Testis (tissue), 2 donors: ENCODE measurements around the gene AMOTL1.

Experiments
- POLR2A ChIP-seq: fragments of 450-650 bp; IDR thresholded peaks from one replicate; pipeline ENCODE4 v1.6.1; 2017; ENCODE audit warnings: antibody characterized with exemption, mild to moderate bottlenecking, moderate library complexity
- TF ChIP-seq, protein P1 (sequence below), 3 experiments: fragments of 450-650 bp in 2 of 3; fragments of 200-600 bp in 1 of 3; sonication (generic) in 1 of 3; IDR thresholded peaks; one replicate each; pipeline ENCODE4 v1.5.1; 2016 to 2019; ENCODE audit warnings: antibody characterized with exemption in 3 of 3, mild to moderate bottlenecking in 2 of 3, moderate library complexity in 1 of 3

DNA sequence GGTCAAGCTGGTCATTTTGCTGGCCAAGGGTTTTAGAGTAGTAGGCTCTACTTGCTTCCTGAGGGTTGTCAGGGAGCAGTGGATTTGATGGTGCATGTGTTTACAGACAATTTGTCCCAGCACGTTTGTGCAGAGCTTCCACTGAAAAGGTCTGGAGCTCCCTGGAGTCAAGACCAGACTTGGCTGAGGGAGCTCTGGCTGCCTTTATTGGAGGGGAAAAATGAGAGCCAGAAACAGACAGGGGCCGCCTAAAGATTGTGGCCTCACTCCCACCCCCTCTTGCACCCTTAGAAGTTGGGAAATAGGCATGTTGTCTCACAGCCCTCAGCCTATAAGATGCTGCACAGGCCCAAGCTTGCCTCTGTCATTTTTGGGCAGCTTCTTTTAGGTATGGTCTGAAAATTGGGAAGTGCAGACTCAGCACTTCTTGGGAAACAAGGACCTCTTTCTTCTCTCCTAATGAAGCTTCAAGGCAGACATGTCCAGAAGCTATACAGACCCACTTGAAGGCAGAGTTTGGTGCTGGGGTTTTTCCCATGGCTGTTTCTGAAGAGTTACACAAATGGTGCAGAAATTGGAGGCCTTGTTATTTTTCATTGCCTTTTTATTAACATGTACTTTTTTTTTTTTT, 55.1 kb downstream of the AMOTL1 start:
- TF ChIP-seq, protein P1, sequence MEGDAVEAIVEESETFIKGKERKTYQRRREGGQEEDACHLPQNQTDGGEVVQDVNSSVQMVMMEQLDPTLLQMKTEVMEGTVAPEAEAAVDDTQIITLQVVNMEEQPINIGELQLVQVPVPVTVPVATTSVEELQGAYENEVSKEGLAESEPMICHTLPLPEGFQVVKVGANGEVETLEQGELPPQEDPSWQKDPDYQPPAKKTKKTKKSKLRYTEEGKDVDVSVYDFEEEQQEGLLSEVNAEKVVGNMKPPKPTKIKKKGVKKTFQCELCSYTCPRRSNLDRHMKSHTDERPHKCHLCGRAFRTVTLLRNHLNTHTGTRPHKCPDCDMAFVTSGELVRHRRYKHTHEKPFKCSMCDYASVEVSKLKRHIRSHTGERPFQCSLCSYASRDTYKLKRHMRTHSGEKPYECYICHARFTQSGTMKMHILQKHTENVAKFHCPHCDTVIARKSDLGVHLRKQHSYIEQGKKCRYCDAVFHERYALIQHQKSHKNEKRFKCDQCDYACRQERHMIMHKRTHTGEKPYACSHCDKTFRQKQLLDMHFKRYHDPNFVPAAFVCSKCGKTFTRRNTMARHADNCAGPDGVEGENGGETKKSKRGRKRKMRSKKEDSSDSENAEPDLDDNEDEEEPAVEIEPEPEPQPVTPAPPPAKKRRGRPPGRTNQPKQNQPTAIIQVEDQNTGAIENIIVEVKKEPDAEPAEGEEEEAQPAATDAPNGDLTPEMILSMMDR (IDR thresholded peaks at IDR 0.05): no peak
- TF ChIP-seq POLR2A: no peak
